Mononuclear cell (primary cell): ENCODE measurements around the gene VENTX. TPM values are rescaled to one million over a fixed set of nuclear protein-coding genes. Genes with fewer than 3 reads are reported as not detected.
"Not testable (repeated sequence)": the region's sequence is repeated elsewhere in the genome, so short reads cannot be mapped to it uniquely, and the experiment has no call there.

Experiments used
- H3K27me3 ChIP-seq: 2 replicates; pipeline ENCODE4 v1.6.0; 2011; ENCODE audit warnings: low read length, control low read depth; ENCODE audit not compliant: insufficient read depth
- H3K4me1 ChIP-seq: 2 replicates; pipeline ENCODE4 v1.5.1; 2011; ENCODE audit warnings: mild to moderate bottlenecking, low read length, control low read depth; ENCODE audit not compliant: insufficient read depth
- H3K4me3 ChIP-seq: 2 replicates; pipeline ENCODE4 v1.5.1; 2011; ENCODE audit warnings: mild to moderate bottlenecking, low read length, moderate library complexity
- H3K9me3 ChIP-seq: 2 replicates; pipeline ENCODE4 v1.5.1; 2011; ENCODE audit warnings: low read depth, mild to moderate bottlenecking, control low read depth, low read length
- total RNA-seq: library from RNA; depleted of rRNA; stranded (reverse); fragments of >200 nt; gene quantifications from one replicate; pipeline ENCODE4 v1.2.3, GENCODE V29; 2012

VENTX gene
- total RNA-seq, 1 donor, result 2.0 TPM

- H3K27me3 ChIP-seq, result peaks cover 3% of the 10 kb centered on the region
- H3K4me1 ChIP-seq, result no peaks in the 10 kb centered on the region
- no peaks in the 10 kb centered on the region for H3K9me3 ChIP-seq
- no peak overlapping the region for H3K4me3 ChIP-seq
Observed at GRCh38 chr10:133221331-133221730, 16.3 kb upstream of the VENTX start.

GRCh38 chr10:133221756-133222155 is 15.9 kb upstream of the VENTX start:
- not testable (repeated sequence) for H3K4me3 ChIP-seq, H3K4me1 ChIP-seq, H3K27me3 ChIP-seq, H3K9me3 ChIP-seq

DNA sequence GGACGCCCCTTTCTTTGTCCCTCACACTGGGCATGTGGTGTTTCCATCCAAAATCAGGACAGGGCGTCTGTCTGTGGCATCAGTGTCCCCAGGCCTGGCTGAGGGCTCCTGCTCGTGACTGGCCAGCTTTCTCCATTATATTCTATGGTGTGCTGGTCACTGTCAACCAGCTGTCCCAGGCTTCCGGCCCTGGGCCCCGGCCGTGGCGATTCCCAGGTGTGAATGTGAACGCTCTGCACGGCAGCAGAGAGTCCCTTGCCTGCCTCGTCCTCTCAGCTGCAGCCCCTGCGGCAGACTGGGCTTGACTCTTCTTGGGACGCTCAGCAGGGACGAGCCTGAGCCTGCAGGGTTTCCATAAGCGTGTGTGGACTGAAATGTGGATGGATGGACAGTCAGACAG is 13.6 kb upstream of the VENTX start:
- peaks cover 21% of the 10 kb centered on the region for H3K27me3 ChIP-seq
- no peaks in the 10 kb centered on the region for H3K9me3 ChIP-seq
- no peaks in the 10 kb centered on the region for H3K4me1 ChIP-seq
- no peak overlapping the region for H3K4me3 ChIP-seq

GRCh38 chr10:133224756-133225372 is 12.8 kb upstream of the VENTX start:
- H3K9me3 ChIP-seq, result no peaks in the 10 kb centered on the region
- H3K4me3 ChIP-seq, result no peak overlapping the region
- H3K27me3 ChIP-seq, result peaks cover 26% of the 10 kb centered on the region
- H3K4me1 ChIP-seq, result no peaks in the 10 kb centered on the region

- H3K4me1 ChIP-seq, result no peaks in the 10 kb centered on the region
- H3K4me3 ChIP-seq, result no peak overlapping the region
- H3K27me3 ChIP-seq, result peaks cover 26% of the 10 kb centered on the region
- H3K9me3 ChIP-seq, result no peaks in the 10 kb centered on the region
Observed at GRCh38 chr10:133225707-133226191, 11.9 kb upstream of the VENTX start.

- H3K9me3 ChIP-seq, result no peaks in the 10 kb centered on the region
- H3K4me1 ChIP-seq, result no peaks in the 10 kb centered on the region
- H3K4me3 ChIP-seq, result no peak overlapping the region
- H3K27me3 ChIP-seq, result peaks cover 28% of the 10 kb centered on the region
Observed at GRCh38 chr10:133226251-133226808, 11.3 kb upstream of the VENTX start.

DNA sequence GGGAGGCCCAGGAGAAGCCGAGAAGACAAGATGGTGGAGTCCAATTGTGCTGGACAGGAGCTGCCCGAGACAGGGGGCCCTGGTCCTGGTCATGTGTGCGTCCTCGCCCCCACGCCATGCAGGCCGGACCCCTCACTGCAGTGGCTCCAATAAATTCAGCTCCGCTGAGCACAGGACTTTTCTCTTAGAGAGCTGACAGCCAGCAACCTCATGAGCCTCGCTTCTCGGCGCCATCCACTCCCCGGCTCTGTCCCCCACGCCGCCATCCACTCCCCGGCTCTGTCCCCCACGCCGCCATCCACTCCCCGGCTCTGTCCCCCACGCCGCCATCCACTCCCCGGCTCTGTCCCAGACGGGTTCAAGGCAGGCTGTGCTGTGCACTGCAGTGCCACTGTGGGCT is 10.4 kb upstream of the VENTX start:
- H3K27me3 ChIP-seq, result peaks cover 37% of the 10 kb centered on the region
- no peak overlapping the region for H3K4me3 ChIP-seq
- no peaks in the 10 kb centered on the region for H3K4me1 ChIP-seq
- no peaks in the 10 kb centered on the region for H3K9me3 ChIP-seq

- H3K4me1 ChIP-seq, result no peaks in the 10 kb centered on the region
- H3K4me3 ChIP-seq, result no peak overlapping the region
- H3K27me3 ChIP-seq, result peaks cover 47% of the 10 kb centered on the region
- H3K9me3 ChIP-seq, result no peaks in the 10 kb centered on the region
Observed at GRCh38 chr10:133229265-133230043, 8.2 kb upstream of the VENTX start.

DNA sequence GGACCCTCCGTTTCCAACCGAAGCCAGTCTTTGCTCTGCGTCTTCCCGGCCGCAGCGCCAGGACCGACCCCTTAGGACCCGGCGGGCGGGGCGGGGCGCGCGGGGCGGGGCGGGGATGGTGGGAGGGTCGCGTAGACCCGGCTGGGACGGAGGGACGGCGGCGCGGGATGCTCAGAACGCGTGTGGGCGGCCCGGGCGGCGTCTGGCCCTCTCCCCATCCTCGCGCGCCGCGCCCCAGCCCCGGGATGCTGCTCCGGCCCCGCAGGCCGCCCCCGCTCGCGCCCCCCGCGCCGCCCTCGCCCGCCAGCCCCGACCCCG is 7.7 kb upstream of the VENTX start, which contains the start of gene UTF1:
TSS of gene UTF1 (plus strand) at position 174 of the 318 bp plus-strand sequence. CDS start at position 246, 72 bp downstream.
- Histone ChIP-seq H3K4me1 (peaks cover 1% of the 10 kb centered on the region), H3K4me3 (no peak within 1 kb of the TSS), H3K9me3 (no peaks in the 10 kb centered on the region), H3K27me3 (peaks cover 47% of the 10 kb centered on the region)

DNA sequence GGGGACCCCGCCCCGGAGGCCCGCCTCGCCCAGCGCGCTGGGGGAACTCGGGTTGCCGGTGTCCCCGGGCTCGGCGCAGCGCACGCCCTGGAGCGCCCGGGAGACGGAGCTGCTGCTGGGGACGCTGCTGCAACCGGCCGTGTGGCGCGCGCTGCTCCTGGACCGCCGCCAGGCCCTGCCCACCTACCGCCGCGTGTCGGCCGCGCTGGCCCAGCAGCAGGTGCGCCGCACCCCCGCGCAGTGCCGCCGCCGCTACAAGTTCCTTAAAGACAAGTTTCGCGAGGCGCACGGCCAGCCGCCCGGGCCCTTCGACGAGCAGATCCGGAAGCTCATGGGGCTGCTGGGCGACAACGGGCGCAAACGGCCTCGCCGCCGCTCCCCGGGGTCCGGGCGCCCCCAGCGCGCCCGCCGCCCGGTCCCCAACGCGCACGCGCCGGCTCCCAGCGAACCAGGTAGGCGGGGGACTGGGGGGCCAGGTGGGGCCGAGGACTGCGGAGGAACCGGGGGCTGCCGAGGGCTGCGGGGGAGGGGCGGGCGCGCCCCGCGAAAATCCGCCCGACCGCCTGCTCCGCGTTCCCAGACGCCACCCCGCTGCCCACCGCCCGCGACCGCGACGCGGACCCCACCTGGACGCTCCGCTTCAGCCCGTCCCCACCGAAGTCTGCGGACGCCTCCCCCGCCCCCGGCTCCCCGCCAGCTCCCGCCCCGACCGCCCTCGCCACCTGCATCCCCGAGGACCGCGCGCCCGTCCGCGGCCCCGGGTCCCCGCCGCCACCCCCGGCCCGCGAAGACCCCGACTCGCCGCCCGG is 7.1 kb upstream of the VENTX start:
- Histone ChIP-seq H3K9me3 (no peaks in the 10 kb centered on the region), H3K27me3 (peaks cover 47% of the 10 kb centered on the region), H3K4me3 (no peak overlapping the region), H3K4me1 (peaks cover 7% of the 10 kb centered on the region)

DNA sequence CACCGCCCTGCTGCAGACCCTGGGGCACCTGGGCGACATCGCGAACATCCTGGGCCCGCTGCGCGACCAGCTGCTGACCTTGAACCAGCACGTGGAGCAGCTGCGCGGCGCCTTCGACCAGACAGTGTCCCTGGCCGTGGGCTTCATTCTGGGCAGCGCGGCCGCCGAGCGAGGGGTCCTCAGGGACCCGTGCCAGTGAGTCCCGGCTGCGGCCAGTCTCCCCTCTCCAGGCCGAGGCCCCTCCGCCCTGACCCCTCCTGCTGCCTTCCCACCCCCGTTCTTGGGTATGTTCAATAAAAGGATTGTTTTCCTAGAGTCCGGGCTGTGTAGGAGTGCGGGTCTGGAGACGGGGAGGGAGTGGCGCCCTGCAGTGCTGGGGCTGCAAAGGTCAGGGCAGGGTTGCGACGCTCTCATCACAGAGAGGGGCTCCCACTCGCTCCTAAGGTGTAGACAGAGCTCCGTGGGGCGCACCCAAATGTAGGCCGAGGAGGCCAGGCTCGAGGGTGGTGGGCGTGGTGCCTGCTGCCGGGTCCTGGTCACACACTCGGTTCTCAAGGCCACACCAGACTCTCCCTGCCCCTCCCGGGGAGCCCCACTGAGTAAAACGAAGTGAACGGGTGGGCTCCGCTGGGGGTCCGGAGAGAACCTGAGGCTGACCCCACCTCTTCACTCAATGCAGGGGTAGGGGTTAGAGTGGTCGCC is 6.3 kb upstream of the VENTX start:
- Histone ChIP-seq H3K4me1 (peaks cover 12% of the 10 kb centered on the region), H3K27me3 (peaks cover 44% of the 10 kb centered on the region), H3K4me3 (no peak overlapping the region), H3K9me3 (no peaks in the 10 kb centered on the region)

DNA sequence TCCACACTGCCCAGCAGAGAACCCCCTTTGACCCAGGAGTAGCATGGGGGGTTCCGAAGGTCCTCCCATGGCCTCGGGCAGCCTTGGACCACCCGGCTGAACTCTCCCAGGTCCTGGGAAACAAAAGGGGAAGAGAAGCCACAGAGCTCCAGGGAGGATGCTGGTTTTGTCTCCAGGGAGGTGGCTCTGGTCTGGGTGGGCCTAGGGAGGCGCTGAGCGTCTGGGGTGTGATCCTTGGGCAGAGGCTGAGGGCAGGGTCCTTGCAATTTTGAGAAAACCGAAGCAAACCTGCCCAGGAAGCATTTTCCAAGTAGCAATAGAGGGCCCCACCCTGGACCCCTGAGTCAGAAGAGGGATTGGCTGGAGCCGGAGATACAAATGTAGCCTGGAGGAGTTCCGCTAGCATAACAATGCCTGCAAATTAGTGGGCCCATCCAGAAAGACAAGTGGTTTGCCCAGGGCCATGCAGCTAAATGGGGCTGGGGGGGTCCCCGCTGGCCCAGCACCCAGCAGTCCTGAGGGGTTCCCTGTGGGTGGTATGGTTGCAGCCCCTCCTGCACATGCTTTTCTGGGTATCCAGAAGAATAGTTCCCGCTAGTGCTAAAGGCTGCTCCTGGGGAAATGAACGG is 5.6 kb upstream of the VENTX start:
- Histone ChIP-seq H3K27me3 (peaks cover 44% of the 10 kb centered on the region), H3K4me3 (no peak overlapping the region), H3K4me1 (peaks cover 19% of the 10 kb centered on the region), H3K9me3 (no peaks in the 10 kb centered on the region)

DNA sequence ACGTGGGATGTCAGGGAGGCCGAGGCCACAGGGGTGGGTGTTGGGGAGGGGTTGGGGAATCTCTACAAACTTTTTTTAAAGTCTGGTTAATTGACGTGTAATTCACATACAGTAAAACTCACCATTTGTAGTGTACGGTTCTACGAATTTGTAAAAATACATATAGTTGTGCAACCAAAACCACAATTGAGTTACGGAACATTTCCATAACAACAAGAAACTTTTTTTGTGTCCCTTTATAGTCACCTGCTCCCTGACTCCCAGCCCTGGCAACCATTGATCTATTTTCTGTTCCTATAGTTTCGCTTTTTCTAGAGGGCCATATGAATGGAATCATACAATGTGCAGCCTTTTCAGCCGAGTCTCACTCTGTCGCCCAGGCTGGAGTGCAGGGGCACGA is 2.9 kb upstream of the VENTX start:
- H3K9me3 ChIP-seq, H3K4me3 ChIP-seq: not testable (repeated sequence)
- Histone ChIP-seq H3K4me1 (peaks cover 26% of the 10 kb centered on the region), H3K27me3 (peaks cover 51% of the 10 kb centered on the region)

DNA sequence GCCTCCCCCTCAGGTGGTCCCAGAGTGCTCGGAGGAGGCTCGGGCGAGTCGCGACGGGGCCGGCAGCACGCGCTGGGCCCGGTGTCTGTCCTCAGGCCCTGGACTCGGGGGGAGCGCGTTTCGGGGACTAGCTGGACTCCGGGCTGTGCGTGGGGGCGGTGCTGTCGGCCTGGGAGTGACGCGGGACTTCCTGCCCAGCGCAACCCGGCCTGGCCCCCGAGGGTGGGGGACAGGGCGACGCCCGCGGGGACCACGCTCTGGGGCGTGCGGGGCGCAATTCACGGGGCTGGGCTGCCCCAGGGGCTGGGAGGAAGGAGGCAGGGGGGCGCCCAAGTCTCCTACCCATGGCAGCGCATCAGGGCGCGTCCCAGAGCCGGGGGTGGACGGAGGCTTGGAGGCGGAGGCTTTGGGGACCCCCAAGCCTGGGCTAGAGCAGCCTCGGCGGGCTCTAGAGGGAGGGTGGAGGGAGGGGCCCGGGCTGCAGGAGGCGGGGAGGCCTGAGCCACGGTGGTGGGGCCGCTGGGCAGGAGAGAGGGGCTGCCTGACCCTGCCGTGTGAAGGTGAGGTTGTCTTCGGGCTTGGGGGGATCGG is 2.3 kb upstream of the VENTX start:
- no peaks in the 10 kb centered on the region for H3K9me3 ChIP-seq
- H3K27me3 ChIP-seq, result peaks cover 51% of the 10 kb centered on the region
- peak overlapping the region; percentile 13 for H3K4me3 ChIP-seq
- peaks cover 31% of the 10 kb centered on the region for H3K4me1 ChIP-seq
